Activated CD4-positive, alpha-beta T cell treated with anti-CD3 and anti-CD28 coated beads for 36 hours (primary cell): ENCODE measurements around the gene SLC50A1. TPM values are rescaled to one million over a fixed set of nuclear protein-coding genes. Genes with fewer than 3 reads are reported as not detected.
A peak's percentile ranks its signal among the peaks of the same experiment; 100 is the strongest.

Experiments
- ATAC-seq: fragments of 200-7000 bp; cut with Tn5 transposase; one replicate; pipeline ENCODE4 v1.10.0; 2021; ENCODE audit warnings: mild to moderate bottlenecking, moderate library complexity
- CTCF ChIA-PET: fragments of 350-600 bp; sonication (Branson Sonifier 250); formaldehyde crosslinking; loops from one replicate; lab custom pipeline; 2021; ENCODE audit warnings: antibody characterized with exemption; lab: Charles Lee
- POLR2A ChIA-PET: fragments of 350-600 bp; sonication (Branson Sonifier 250); formaldehyde crosslinking; loops from one replicate; lab custom pipeline; 2021; ENCODE audit warnings: antibody characterized with exemption, inconsistent platforms; lab: Charles Lee
- DNase-seq: peaks from one replicate; pipeline ENCODE4 v3.0.0-alpha.2; 2020
- H3K27ac Mint-ChIP-seq: one replicate; pipeline ENCODE4 v1.8.0; 2021; ENCODE audit warnings: mixed read lengths
- H3K27me3 Mint-ChIP-seq: one replicate; pipeline ENCODE4 v1.8.0; 2021; ENCODE audit warnings: mixed read lengths
- H3K36me3 Mint-ChIP-seq: one replicate; pipeline ENCODE4 v1.8.0; 2021; ENCODE audit warnings: low read depth, mixed read lengths
- H3K4me1 Mint-ChIP-seq: one replicate; pipeline ENCODE4 v1.8.0; 2021; ENCODE audit warnings: mixed read lengths
- H3K4me3 Mint-ChIP-seq: one replicate; pipeline ENCODE4 v1.8.0; 2021; ENCODE audit warnings: mild to moderate bottlenecking, moderate library complexity, mixed read lengths
- H3K9me3 Mint-ChIP-seq: one replicate; pipeline ENCODE4 v1.8.0; 2021; ENCODE audit warnings: low read depth, mixed read lengths
- intact Hi-C, 2 experiments: fragments of 100-400 bp; cut with DNase I in 1 of 2; cut with micrococcal nuclease in 1 of 2; formaldehyde crosslinking; loops; one replicate each; pipeline versions ENCODE4 v1.14.2 to v1.15.1; 2022 to 2024; cut with DNase I, micrococcal nuclease
- total RNA-seq, 2 experiments: library from RNA; stranded (reverse); gene quantifications; one replicate each; pipeline ENCODE4 v1.2.3, GENCODE V29; 2021

Gene SLC50A1
- total RNA-seq, 2 experiments from 2014 or later = 50.2 to 58.0 TPM

DNA sequence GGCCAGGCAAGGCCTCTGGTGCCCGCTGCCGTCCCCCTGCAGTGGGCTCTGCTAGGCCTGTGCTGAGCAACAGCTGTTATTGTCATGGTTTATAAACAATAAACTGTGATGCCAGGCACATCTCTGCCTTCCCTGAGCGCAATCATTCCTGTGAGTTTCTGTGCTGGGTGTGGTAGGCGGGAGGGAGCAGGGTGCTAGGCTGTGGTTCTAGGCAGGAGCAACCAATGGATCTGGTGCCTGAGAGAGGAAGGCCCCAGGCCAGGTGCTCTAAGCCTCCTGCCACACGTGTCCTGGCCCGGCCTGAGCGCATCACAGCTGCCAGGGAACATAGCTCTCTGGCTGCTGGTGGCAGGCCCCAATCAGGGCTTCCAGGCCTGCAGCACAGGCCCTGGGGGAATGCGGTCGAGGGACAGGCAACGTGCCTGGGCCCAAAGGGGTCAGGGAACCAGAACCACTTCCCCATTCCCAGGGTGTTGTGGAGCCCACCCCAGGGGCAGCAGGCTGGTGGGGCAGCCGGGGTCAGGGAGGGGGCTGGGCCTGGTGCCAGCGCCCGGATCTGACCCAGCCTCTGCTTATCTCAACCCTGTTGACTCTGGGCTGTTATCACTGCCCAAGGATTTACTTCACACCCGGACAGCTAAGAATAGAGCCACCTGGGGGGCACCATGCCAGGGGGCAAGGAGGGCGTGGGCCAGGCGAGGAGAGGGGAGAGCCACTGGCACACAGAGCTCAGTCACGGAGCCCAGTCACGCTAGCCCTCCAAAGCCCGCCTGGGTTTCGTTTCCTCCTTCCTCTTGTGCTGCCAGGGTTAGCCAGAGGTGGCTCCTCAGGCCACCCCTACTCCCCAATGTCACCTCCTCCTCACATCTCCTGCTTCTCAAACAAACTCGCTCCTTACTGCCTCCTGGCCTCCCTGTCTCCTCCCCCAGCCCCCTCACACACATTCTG, 49.5 kb downstream of the SLC50A1 start:
- Mint-ChIP-seq H3K27me3 (no peaks in the 10 kb centered on the region), H3K9me3 (no peaks in the 10 kb centered on the region), H3K4me3 (no peak overlapping the region), H3K4me1 (peaks cover 3% of the 10 kb centered on the region), H3K27ac (no peak overlapping the region), H3K36me3 (peaks cover 3% of the 10 kb centered on the region)
- intact Hi-C loops = no loop called here
- DNase-seq (no peak), ATAC-seq (no peak)
- CTCF ChIA-PET = interaction anchor here (0.7 to 1.4 kb wide), 2 partner anchors 9 to 12 kb away, joined by 3 to 7 read pairs; partner anchors contain the start of gene KRTCAP2
- POLR2A ChIA-PET = no interaction called here

DNA sequence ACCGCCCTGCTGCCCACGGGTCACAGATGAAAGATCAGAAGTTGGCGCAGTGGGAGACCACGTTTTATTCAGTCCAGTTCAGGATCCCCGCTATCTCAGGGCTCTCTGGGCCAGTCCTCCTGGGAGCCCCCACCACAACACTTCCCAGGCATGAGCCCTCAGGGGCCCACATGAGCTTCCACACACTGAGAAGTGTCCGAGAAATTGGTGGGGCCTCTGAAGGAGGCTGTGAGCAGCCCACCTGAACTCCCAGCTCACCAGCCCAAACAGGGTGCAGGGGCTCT, 50.1 kb downstream of the SLC50A1 start:
- ATAC-seq = no peak
- DNase-seq = no peak
- intact Hi-C loops = no loop called here
- Mint-ChIP-seq H3K36me3 (peaks cover 2% of the 10 kb centered on the region), H3K4me3 (no peak overlapping the region), H3K9me3 (no peaks in the 10 kb centered on the region), H3K27ac (no peak overlapping the region), H3K4me1 (peaks cover 3% of the 10 kb centered on the region), H3K27me3 (no peaks in the 10 kb centered on the region)
- ChIA-PET POLR2A (no interaction called here), CTCF (interaction anchor here (1.4 kb wide), 1 partner anchor 8 kb away, joined by 7 read pairs; no protein-coding TSS in a partner anchor)

DNA sequence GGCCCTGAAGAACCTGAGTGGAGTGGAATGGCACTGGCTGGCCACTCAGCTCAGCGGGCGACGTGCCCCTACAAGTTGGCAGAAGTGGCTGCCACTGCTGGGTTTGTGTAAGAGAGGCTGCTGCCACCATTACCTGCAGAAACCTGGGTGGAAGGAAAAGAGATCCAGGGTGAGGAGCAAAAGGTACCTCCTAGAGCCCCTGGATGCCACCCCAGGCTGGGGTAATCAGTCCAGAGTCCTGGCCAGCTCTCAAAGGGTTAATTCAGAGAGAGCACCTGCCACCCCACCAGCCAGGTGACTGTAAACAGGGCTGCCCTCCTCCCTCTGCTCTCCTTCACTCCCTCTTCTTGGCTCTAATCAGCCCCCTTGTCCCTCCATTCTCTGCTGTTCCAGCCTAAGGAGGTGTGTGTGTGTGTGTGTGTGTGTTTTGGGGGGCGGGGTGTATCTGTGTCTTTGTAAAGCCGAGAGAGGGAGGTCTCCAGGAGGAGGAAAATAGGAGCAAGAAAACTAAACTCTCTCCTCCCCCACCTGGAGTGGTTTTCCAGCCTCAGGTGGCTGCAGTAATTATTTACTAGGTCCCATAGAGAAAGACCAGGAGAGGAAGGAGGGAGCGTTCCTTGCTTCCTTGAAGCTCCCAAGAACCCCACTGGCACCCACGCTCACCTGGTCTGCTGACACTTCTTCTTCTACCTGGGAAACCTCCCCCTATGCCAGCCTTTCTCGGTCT, 50.6 kb downstream of the SLC50A1 start:
- ChIA-PET CTCF (interaction anchor here (0.8 to 1.4 kb wide), 2 partner anchors 8 to 64 kb away, joined by 4 to 7 read pairs; no protein-coding TSS in a partner anchor), POLR2A (no interaction called here)
- peaks cover under 1% of the 10 kb centered on the region for H3K36me3 Mint-ChIP-seq
- no peak overlapping the region for H3K4me3 Mint-ChIP-seq
- no peaks in the 10 kb centered on the region for H3K27me3 Mint-ChIP-seq
- H3K9me3 Mint-ChIP-seq = no peaks in the 10 kb centered on the region
- intact Hi-C loops = no loop called here
- peaks cover 3% of the 10 kb centered on the region for H3K4me1 Mint-ChIP-seq
- H3K27ac Mint-ChIP-seq = no peak overlapping the region
- DNase-seq = no peak
- ATAC-seq = no peak

DNA sequence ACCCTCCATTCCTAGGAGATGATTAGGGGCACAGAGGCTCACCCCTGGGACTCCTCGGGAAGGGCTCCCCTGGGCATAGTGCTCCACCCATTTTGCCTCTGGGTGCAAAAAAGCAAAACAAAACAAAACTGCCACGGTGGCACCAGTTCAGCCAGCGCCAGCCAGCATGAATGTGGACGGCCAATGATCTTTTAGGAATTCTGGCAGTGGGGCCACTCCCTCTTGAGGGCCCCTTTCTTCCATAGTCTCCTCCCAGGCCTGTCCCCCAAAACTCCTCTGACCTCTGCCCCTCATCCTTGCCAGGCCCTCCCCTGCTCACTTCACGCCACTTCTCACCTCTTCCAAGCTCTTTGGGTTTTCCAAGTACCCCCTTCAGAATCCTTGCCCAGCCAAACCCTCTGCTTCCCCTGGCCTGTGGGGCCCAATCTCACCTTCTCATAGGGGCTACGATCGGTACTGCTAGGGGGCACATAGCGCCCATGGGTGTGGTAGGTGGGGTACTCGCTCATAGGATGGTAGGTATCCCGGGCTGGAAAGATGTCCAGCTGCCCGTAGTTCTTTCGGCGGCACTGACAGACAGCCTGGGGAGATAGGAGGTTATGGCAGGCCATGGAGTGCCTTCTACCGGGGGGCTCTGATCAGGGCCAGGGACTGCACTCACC, 51.3 kb downstream of the SLC50A1 start:
- Mint-ChIP-seq H3K4me1 (peaks cover 4% of the 10 kb centered on the region), H3K4me3 (no peak overlapping the region), H3K36me3 (no peaks in the 10 kb centered on the region), H3K9me3 (no peaks in the 10 kb centered on the region), H3K27ac (no peak overlapping the region), H3K27me3 (no peaks in the 10 kb centered on the region)
- ChIA-PET CTCF (interaction anchor here (0.8 to 0.9 kb wide), 2 partner anchors 14 to 64 kb away, joined by 3 to 4 read pairs; partner anchors contain the start of gene KRTCAP2), POLR2A (no interaction called here)
- ATAC-seq (no peak), DNase-seq (no peak)
- intact Hi-C loops = no loop called here

DNA sequence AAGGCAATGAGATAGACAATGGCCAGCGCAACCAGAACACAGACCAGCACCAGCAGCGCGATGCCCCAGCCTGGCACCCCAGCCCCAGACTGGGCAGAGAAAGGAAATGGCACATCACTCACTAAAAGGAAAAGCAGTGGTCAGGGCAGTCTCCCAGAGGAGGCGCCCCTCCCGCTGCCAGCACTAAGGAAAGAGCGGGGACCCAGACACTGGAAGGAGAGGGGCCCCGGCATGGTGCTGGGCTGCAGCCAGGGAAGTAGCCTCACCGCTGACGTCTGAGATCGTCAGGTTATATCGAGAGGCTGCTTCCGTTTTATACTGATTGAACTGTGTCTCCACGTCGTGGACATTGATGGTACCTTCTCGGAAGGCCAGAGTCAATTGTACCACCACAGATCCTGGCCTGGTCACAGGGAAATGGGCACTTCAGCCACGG, 51.8 kb downstream of the SLC50A1 start:
- ChIA-PET POLR2A (interaction anchor here (0.6 kb wide), 1 partner anchor 136 kb away, joined by 3 read pairs; no protein-coding TSS in a partner anchor), CTCF (interaction anchor here (0.6 to 0.9 kb wide), 2 partner anchors 10 to 14 kb away, joined by 3 read pairs; partner anchors contain the start of gene KRTCAP2)
- Mint-ChIP-seq H3K27me3 (no peaks in the 10 kb centered on the region), H3K4me3 (no peak overlapping the region), H3K9me3 (no peaks in the 10 kb centered on the region), H3K36me3 (no peaks in the 10 kb centered on the region), H3K27ac (no peak overlapping the region), H3K4me1 (peaks cover 9% of the 10 kb centered on the region)
- intact Hi-C loops = no loop called here
- DNase-seq (no peak), ATAC-seq (no peak)

DNA sequence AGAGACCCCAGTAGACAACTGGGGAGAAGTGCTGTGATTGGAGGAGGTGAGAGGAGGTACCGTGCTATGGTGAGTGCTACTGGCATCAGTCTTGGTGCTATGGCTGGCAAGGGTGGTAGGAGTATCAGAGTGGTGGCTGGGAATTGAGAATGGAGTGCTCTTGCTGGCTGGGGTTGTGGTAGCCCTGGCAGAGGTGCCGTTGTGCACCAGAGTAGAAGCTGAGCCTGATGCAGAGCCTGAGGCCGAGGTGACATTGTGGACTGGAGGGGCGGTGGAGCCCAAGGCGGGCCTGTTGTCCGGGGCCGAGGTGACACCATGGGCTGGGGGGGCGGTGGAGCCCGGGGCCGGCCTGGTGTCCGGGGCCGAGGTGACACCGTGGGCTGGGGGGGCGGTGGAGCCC, 52.6 kb downstream of the SLC50A1 start:
- H3K4me3 Mint-ChIP-seq = no peak overlapping the region

More for the DNA sequence above, 52.6 kb downstream of the SLC50A1 start:
- H3K9me3 Mint-ChIP-seq = no peaks in the 10 kb centered on the region
- H3K27ac Mint-ChIP-seq = peak overlapping the region; percentile 19
- DNase-seq (no peak), ATAC-seq (no peak)
- POLR2A ChIA-PET = interaction anchor here (0.6 kb wide), 2 partner anchors 135 to 483 kb away, joined by 3 read pairs; no protein-coding TSS in a partner anchor
- CTCF ChIA-PET = interaction anchor here (0.6 kb wide), 1 partner anchor 9 kb away, joined by 3 read pairs; no protein-coding TSS in a partner anchor
- no peaks in the 10 kb centered on the region for H3K27me3 Mint-ChIP-seq
- H3K4me1 Mint-ChIP-seq = peaks cover 16% of the 10 kb centered on the region
- no peaks in the 10 kb centered on the region for H3K36me3 Mint-ChIP-seq
- intact Hi-C loops = no loop called here

Other genes starting within 250 kb of the SLC50A1 start
- gene PMVK, start 199.1 kb upstream of the SLC50A1 start, total RNA-seq = 10 to 100 TPM; 17.0 to 36.9 TPM
- gene PBXIP1, start 179.8 kb upstream of the SLC50A1 start, total RNA-seq = 10 to 100 TPM; 22.6 to 28.1 TPM
- 10 to 100 TPM; 24.5 to 25.6 TPM for gene PYGO2, start 174.1 kb upstream of the SLC50A1 start, total RNA-seq
- 10 to 100 TPM; 45.9 to 65.7 TPM for gene SHC1, start 165.1 kb upstream of the SLC50A1 start, total RNA-seq
- 100 to 1,000 TPM; 190 to 196 TPM for gene CKS1B, start 161.2 kb upstream of the SLC50A1 start, total RNA-seq
- 10 to 100 TPM; 38.0 to 42.4 TPM for gene FLAD1, start 152.5 kb upstream of the SLC50A1 start, total RNA-seq
- gene LENEP, start 142.3 kb upstream of the SLC50A1 start, total RNA-seq = under 1 TPM; 0.79 to 0.80 TPM
- gene ZBTB7B, start 133.1 kb upstream of the SLC50A1 start, total RNA-seq = 100 to 1,000 TPM in 1 of 2 experiments, 10 to 100 TPM in 1; 94.0 to 105 TPM
- gene DCST2, start 102.1 kb upstream of the SLC50A1 start, total RNA-seq = under 1 TPM; 0.46 to 0.67 TPM
- gene DCST1, start 102.0 kb upstream of the SLC50A1 start, total RNA-seq = not detected
- 10 to 100 TPM; 42.4 to 48.8 TPM for gene ADAM15, start 84.5 kb upstream of the SLC50A1 start, total RNA-seq
- gene EFNA4, start 72.1 kb upstream of the SLC50A1 start, total RNA-seq = 1 to 10 TPM; 6.3 to 6.5 TPM
- 1 to 10 TPM; 5.1 to 6.9 TPM for gene EFNA3, start 57.0 kb upstream of the SLC50A1 start, total RNA-seq
- 1 to 10 TPM in 1 of 2 experiments, under 1 TPM in 1; 0.82 to 1.1 TPM for gene EFNA1, start 8.0 kb upstream of the SLC50A1 start, total RNA-seq
- gene DPM3, start 4.7 kb downstream of the SLC50A1 start, total RNA-seq = 10 to 100 TPM; 29.8 to 34.3 TPM
- 100 to 1,000 TPM; 125 to 300 TPM for gene KRTCAP2, start 37.5 kb downstream of the SLC50A1 start, total RNA-seq
- 1 to 10 TPM; 6.3 to 6.9 TPM for gene TRIM46, start 38.0 kb downstream of the SLC50A1 start, total RNA-seq
- gene THBS3, start 72.0 kb downstream of the SLC50A1 start, total RNA-seq = 10 to 100 TPM; 12.8 to 13.7 TPM
- gene MTX1, start 72.8 kb downstream of the SLC50A1 start, total RNA-seq = 10 to 100 TPM; 52.8 to 52.9 TPM
- 10 to 100 TPM; 29.7 to 34.8 TPM for gene ENTREP3, start 119.6 kb downstream of the SLC50A1 start, total RNA-seq
- gene SCAMP3, start 126.5 kb downstream of the SLC50A1 start, total RNA-seq = 10 to 100 TPM; 82.0 to 95.5 TPM
- 10 to 100 TPM; 81.4 to 86.6 TPM for gene CLK2, start 137.7 kb downstream of the SLC50A1 start, total RNA-seq
- 1 to 10 TPM; 1.9 to 2.3 TPM for gene HCN3, start 141.6 kb downstream of the SLC50A1 start, total RNA-seq
- gene PKLR, start 165.6 kb downstream of the SLC50A1 start, total RNA-seq = not detected
- 100 to 1,000 TPM; 255 to 354 TPM for gene FDPS, start 173.0 kb downstream of the SLC50A1 start, total RNA-seq
- gene RUSC1, start 185.0 kb downstream of the SLC50A1 start, total RNA-seq = 10 to 100 TPM; 21.3 to 22.2 TPM